Type B pancreatic cell (in vitro differentiated cells): ENCODE data around the gene ANTXRL. TPM values are rescaled to one million over a fixed set of nuclear protein-coding genes. Genes with fewer than 3 reads are reported as not detected.
"Not testable (repeated sequence)": the region's sequence is repeated elsewhere in the genome, so short reads cannot be mapped to it uniquely, and the experiment has no call there.

Experiments
- DNase-seq: peaks from one replicate; pipeline ENCODE4 v3.0.0; 2021; ENCODE audit warnings: mixed read lengths; ENCODE audit not compliant: unreplicated experiment; ENCODE audit errors: extremely low spot score
- H3K27ac Mint-ChIP-seq: 2 replicates; pipeline ENCODE4 v1.8.0; 2021; ENCODE audit warnings: mild to moderate bottlenecking, mixed read lengths
- H3K27me3 Mint-ChIP-seq: 2 replicates; pipeline ENCODE4 v1.8.0; 2021; ENCODE audit warnings: mixed read lengths
- H3K36me3 Mint-ChIP-seq: 2 replicates; pipeline ENCODE4 v1.8.0; 2021; ENCODE audit warnings: mixed read lengths
- H3K4me1 Mint-ChIP-seq: one replicate; pipeline ENCODE4 v1.8.0; 2021; ENCODE audit warnings: mixed read lengths; ENCODE audit not compliant: unreplicated experiment
- H3K4me3 Mint-ChIP-seq: 2 replicates; pipeline ENCODE4 v1.8.0; 2021; ENCODE audit warnings: mild to moderate bottlenecking, mixed read lengths
- H3K9me3 Mint-ChIP-seq: 2 replicates; pipeline ENCODE4 v1.8.0; 2021; ENCODE audit warnings: mixed read lengths
- CTCF ChIP-seq: fragments of 200-600 bp; sonication (generic); conservative IDR thresholded peaks from 2 replicates; pipeline ENCODE4 v1.5.0; 2021; ENCODE audit warnings: antibody characterized with exemption, mild to moderate bottlenecking
- total RNA-seq: library from RNA; stranded (reverse); gene quantifications from 2 replicates; pipeline ENCODE4 v1.2.1, GENCODE V29; 2021; ENCODE audit warnings: low replicate concordance

ANTXRL gene
- total RNA-seq, 1 donor from 2014 or later: not detected

GRCh38 chr10:46268076-46268881 is 18.5 kb upstream of the ANTXRL start:
- no peaks in the 10 kb centered on the region for H3K9me3 Mint-ChIP-seq
- peak; percentile 45 for DNase-seq
- no peaks in the 10 kb centered on the region for H3K4me1 Mint-ChIP-seq
- no peaks in the 10 kb centered on the region for H3K36me3 Mint-ChIP-seq
- H3K27ac Mint-ChIP-seq: no peak overlapping the region
- H3K27me3 Mint-ChIP-seq: no peaks in the 10 kb centered on the region
- no peak for TF ChIP-seq CTCF
- no peak overlapping the region for H3K4me3 Mint-ChIP-seq

GRCh38 chr10:46269554-46270053 is 17.2 kb upstream of the ANTXRL start:
- not testable (repeated sequence) for H3K27me3 Mint-ChIP-seq, H3K27ac Mint-ChIP-seq, H3K4me1 Mint-ChIP-seq, H3K36me3 Mint-ChIP-seq, H3K4me3 Mint-ChIP-seq, H3K9me3 Mint-ChIP-seq
- DNase-seq: peak; percentile 22

GRCh38 chr10:46270086-46270811 is 16.5 kb upstream of the ANTXRL start:
- Mint-ChIP-seq H3K9me3 (no peaks in the 10 kb centered on the region), H3K4me3 (no peak overlapping the region), H3K36me3 (no peaks in the 10 kb centered on the region), H3K27me3 (peaks cover 4% of the 10 kb centered on the region), H3K27ac (no peak overlapping the region), H3K4me1 (no peaks in the 10 kb centered on the region)
- TF ChIP-seq CTCF: no peak
- peak; percentile 40 for DNase-seq

GRCh38 chr10:46270963-46271530 is 15.8 kb upstream of the ANTXRL start:
- not testable (repeated sequence) for H3K9me3 Mint-ChIP-seq, H3K27me3 Mint-ChIP-seq, H3K4me1 Mint-ChIP-seq, H3K4me3 Mint-ChIP-seq, H3K36me3 Mint-ChIP-seq, H3K27ac Mint-ChIP-seq
- peak; percentile 25 for DNase-seq

- peak; percentile 57 for DNase-seq
- H3K27me3 Mint-ChIP-seq: peaks cover 17% of the 10 kb centered on the region
- not testable (repeated sequence) for H3K27ac Mint-ChIP-seq, H3K4me1 Mint-ChIP-seq, H3K4me3 Mint-ChIP-seq, H3K9me3 Mint-ChIP-seq, H3K36me3 Mint-ChIP-seq
Measured at GRCh38 chr10:46271795-46272499, 14.8 kb upstream of the ANTXRL start.

GRCh38 chr10:46272863-46273415 is 13.9 kb upstream of the ANTXRL start:
- Mint-ChIP-seq H3K36me3 (no peaks in the 10 kb centered on the region), H3K27me3 (peaks cover 23% of the 10 kb centered on the region), H3K4me1 (no peaks in the 10 kb centered on the region), H3K4me3 (no peak overlapping the region), H3K9me3 (no peaks in the 10 kb centered on the region), H3K27ac (no peak overlapping the region)
- peak; percentile 62 for DNase-seq
- no peak for TF ChIP-seq CTCF
